Measurements from ENCODE around the gene FAT1. TPM values are rescaled to one million over a fixed set of nuclear protein-coding genes. Genes with fewer than 3 reads are reported as not detected.

Gene FAT1
- 84.3 TPM for total RNA-seq
- long read RNA-seq, partial matches to known transcripts, result 2 of 8 reads
- long read RNA-seq, other reads (novel, unspliced or antisense), result 4 of 8 reads

- H3K4me3 ChIP-seq, result peak within 1 kb of the TSS; percentile 71
- H3K4me1 ChIP-seq, result no peaks in the 10 kb centered on the region
- peaks cover 4% of the 10 kb centered on the region for H3K9me3 ChIP-seq
- peaks cover 13% of the 10 kb centered on the region for H3K27me3 ChIP-seq
- TF ChIP-seq CTCF (IDR thresholded peaks at IDR 0.05), result no peak
- ATAC-seq, result peak; percentile 83
- intact Hi-C loops (cut with DNase I), result no loop called here
- H3K36me3 ChIP-seq, result no peaks in the 10 kb centered on the region
- DNase-seq, result peak; percentile 87
- H3K27ac ChIP-seq, result peak within 1 kb of the TSS; percentile 71
Observed at GRCh38 chr4:186723292-186724057, at the start of gene FAT1. Gene FAT1 (minus strand): TSS chr4:186723856. CDS start chr4:186709827, 14,029 bp downstream.

GRCh38 chr4:186772936-186773487 is 49.4 kb upstream of the FAT1 start:
- Histone ChIP-seq H3K4me3 (no peak overlapping the region), H3K9me3 (no peaks in the 10 kb centered on the region), H3K27ac (no peak overlapping the region), H3K4me1 (no peaks in the 10 kb centered on the region), H3K27me3 (no peaks in the 10 kb centered on the region), H3K36me3 (no peaks in the 10 kb centered on the region)
- DNase-seq, result no peak
- TF ChIP-seq CTCF (IDR thresholded peaks at IDR 0.05), result no peak
- intact Hi-C loops (cut with DNase I), result no loop called here
- ATAC-seq, result no peak

- Histone ChIP-seq H3K9me3 (no peaks in the 10 kb centered on the region), H3K4me1 (no peaks in the 10 kb centered on the region), H3K27me3 (no peaks in the 10 kb centered on the region), H3K36me3 (no peaks in the 10 kb centered on the region), H3K27ac (no peak overlapping the region), H3K4me3 (no peak overlapping the region)
- TF ChIP-seq CTCF (IDR thresholded peaks at IDR 0.05), result no peak
- no peak for ATAC-seq
- intact Hi-C loops (cut with DNase I), result no loop called here
- no peak for DNase-seq
Observed at GRCh38 chr4:186771624-186772023, 48.0 kb upstream of the FAT1 start.

- Histone ChIP-seq H3K4me1 (no peaks in the 10 kb centered on the region), H3K9me3 (no peaks in the 10 kb centered on the region), H3K27ac (no peak overlapping the region), H3K36me3 (no peaks in the 10 kb centered on the region), H3K4me3 (no peak overlapping the region), H3K27me3 (no peaks in the 10 kb centered on the region)
- intact Hi-C loops (cut with DNase I), result no loop called here
- DNase-seq (no peak), ATAC-seq (no peak)
- no peak for TF ChIP-seq CTCF (IDR thresholded peaks at IDR 0.05)
Observed at GRCh38 chr4:186770481-186771175, 47.0 kb upstream of the FAT1 start.

- no peaks in the 10 kb centered on the region for H3K27me3 ChIP-seq
- H3K4me3 ChIP-seq, result no peak overlapping the region
- DNase-seq (no peak), ATAC-seq (no peak)
- TF ChIP-seq CTCF (IDR thresholded peaks at IDR 0.05), result no peak
- no peaks in the 10 kb centered on the region for H3K9me3 ChIP-seq
- intact Hi-C loops (cut with DNase I), result no loop called here
- H3K4me1 ChIP-seq, result no peaks in the 10 kb centered on the region
- no peaks in the 10 kb centered on the region for H3K36me3 ChIP-seq
- no peak overlapping the region for H3K27ac ChIP-seq
Observed at GRCh38 chr4:186767794-186768193, 44.1 kb upstream of the FAT1 start.

Data from upper lobe of right lung (tissue), 1 donor.